Upper lobe of left lung (tissue), 4 donors: ENCODE results near the gene ANKMY1.

Experiments used
- POLR2A ChIP-seq, 4 donors: fragments of 450-650 bp; IDR thresholded peaks; one replicate each; pipeline ENCODE4 v1.5.1; 2016 to 2017; ENCODE audit warnings: antibody characterized with exemption in 4 of 4, mild to moderate bottlenecking in 2 of 4
- POLR2AphosphoS5 ChIP-seq, 2 donors: sonication (generic); formaldehyde crosslinking; IDR thresholded peaks; one replicate each; pipeline ENCODE4 v1.5.1; 2017; ENCODE audit warnings: antibody characterized with exemption in 2 of 2

- TF ChIP-seq POLR2A (IDR thresholded peaks at IDR 0.05) (no peak), POLR2AphosphoS5 (IDR thresholded peaks at IDR 0.05) (no peak)
Measured at GRCh38 chr2:240556553-240557100, 1.2 kb downstream of the ANKMY1 start.
